H9 (cell line): ENCODE results near the gene SCGN. TPM values are rescaled to one million over a fixed set of nuclear protein-coding genes. Genes with fewer than 3 reads are reported as not detected.

ENCODE experiments used
- DNase-seq: peaks from one replicate; pipeline ENCODE4 v3.0.0-alpha.2; 2017
- H2AFZ ChIP-seq: one replicate; pipeline ENCODE4 v1.6.1; 2013; ENCODE audit warnings: mild to moderate bottlenecking, low read length, control low read depth, moderate library complexity
- H2AK5ac ChIP-seq: 2 replicates; pipeline ENCODE4 v1.6.1; 2013; ENCODE audit warnings: low read length, control low read depth, mixed read lengths; ENCODE audit not compliant: insufficient read length
- H2BK120ac ChIP-seq: one replicate; pipeline ENCODE4 v1.6.1; 2013; ENCODE audit warnings: low read depth, mild to moderate bottlenecking, low read length, control low read depth, inconsistent platforms; ENCODE audit not compliant: poor library complexity, severe bottlenecking
- H2BK12ac ChIP-seq: 2 replicates; pipeline ENCODE4 v1.6.1; 2013; ENCODE audit warnings: low read length, control low read depth, mixed read lengths, low read depth; ENCODE audit not compliant: insufficient read length
- H2BK15ac ChIP-seq: 2 replicates; pipeline ENCODE4 v1.6.1; 2013; ENCODE audit warnings: low read depth, low read length, control low read depth
- H2BK20ac ChIP-seq: one replicate; pipeline ENCODE4 v1.6.1; 2013; ENCODE audit warnings: low read depth, mild to moderate bottlenecking, low read length, control low read depth, inconsistent platforms; ENCODE audit not compliant: poor library complexity, severe bottlenecking
- H2BK5ac ChIP-seq: 2 replicates; pipeline ENCODE4 v1.6.1; 2013; ENCODE audit warnings: low read length, control low read depth, mixed read lengths; ENCODE audit not compliant: insufficient read length
- H3K14ac ChIP-seq: 2 replicates; pipeline ENCODE4 v1.6.1; 2013; ENCODE audit warnings: low read length, control low read depth; ENCODE audit not compliant: insufficient read depth
- H3K18ac ChIP-seq: 2 replicates; pipeline ENCODE4 v1.6.1; 2013; ENCODE audit warnings: low read depth, mild to moderate bottlenecking, mixed read lengths, low read length, control low read depth; ENCODE audit not compliant: insufficient read length
- H3K23ac ChIP-seq: 2 replicates; pipeline ENCODE4 v1.6.1; 2013; ENCODE audit warnings: low read length, control low read depth, mixed read lengths, low read depth; ENCODE audit not compliant: insufficient read length
- H3K23me2 ChIP-seq: 2 replicates; pipeline ENCODE4 v1.6.1; 2013; ENCODE audit warnings: low read depth, mild to moderate bottlenecking, mixed read lengths, low read length, control low read depth; ENCODE audit not compliant: insufficient read length, poor library complexity, severe bottlenecking
- H3K27ac ChIP-seq: 2 replicates; pipeline ENCODE4 v1.5.1; 2013; ENCODE audit warnings: low read length, control low read depth, mixed read lengths, low read depth; ENCODE audit not compliant: insufficient read length
- H3K27me3 ChIP-seq: 2 replicates; pipeline ENCODE4 v1.6.1; 2013; ENCODE audit warnings: low read length, control low read depth, inconsistent platforms; ENCODE audit not compliant: insufficient read depth
- H3K4ac ChIP-seq: 2 replicates; pipeline ENCODE4 v1.6.1; 2013; ENCODE audit warnings: low read depth, mild to moderate bottlenecking, control low read depth, inconsistent platforms, low read length, moderate library complexity
- H3K4me1 ChIP-seq: 2 replicates; pipeline ENCODE4 v1.6.1; 2013; ENCODE audit warnings: low read length, control low read depth, inconsistent platforms; ENCODE audit not compliant: insufficient read depth
- H3K4me2 ChIP-seq: 2 replicates; pipeline ENCODE4 v1.6.1; 2013; ENCODE audit warnings: low read length, control low read depth, mixed read lengths; ENCODE audit not compliant: insufficient read length, insufficient read depth
- H3K56ac ChIP-seq: 2 replicates; pipeline ENCODE4 v1.6.1; 2013; ENCODE audit warnings: low read depth, mild to moderate bottlenecking, mixed read lengths, low read length, control low read depth; ENCODE audit not compliant: insufficient read length
- H3K79me1 ChIP-seq: 2 replicates; pipeline ENCODE4 v1.6.1; 2013; ENCODE audit warnings: low read depth, mild to moderate bottlenecking, moderate library complexity, low read length, control low read depth, inconsistent platforms; ENCODE audit not compliant: insufficient read depth, poor library complexity, severe bottlenecking
- H3K79me2 ChIP-seq: 2 replicates; pipeline ENCODE4 v1.6.1; 2013; ENCODE audit warnings: low read length, control low read depth, inconsistent platforms; ENCODE audit not compliant: insufficient read depth
- H3K9ac ChIP-seq: 2 replicates; pipeline ENCODE4 v1.6.1; 2013; ENCODE audit warnings: low read length, control low read depth, mixed read lengths; ENCODE audit not compliant: insufficient read length; ENCODE audit errors: extremely low read depth
- H3K9me3 ChIP-seq: one replicate; pipeline ENCODE4 v1.6.1; 2013; ENCODE audit warnings: low read depth, low read length, inconsistent platforms; ENCODE audit not compliant: control insufficient read depth
- H3T11ph ChIP-seq: one replicate; pipeline ENCODE4 v1.6.1; 2013; ENCODE audit warnings: mild to moderate bottlenecking, low read length, control low read depth, inconsistent platforms
- H4K20me1 ChIP-seq: one replicate; pipeline ENCODE4 v1.6.1; 2013; ENCODE audit not compliant: control insufficient read depth, insufficient read length, insufficient read depth
- H4K5ac ChIP-seq: 2 replicates; pipeline ENCODE4 v1.6.1; 2013; ENCODE audit warnings: low read depth, mild to moderate bottlenecking, mixed read lengths, low read length, control low read depth; ENCODE audit not compliant: insufficient read length
- H4K8ac ChIP-seq: replicated peaks from 2 replicates; pipeline ENCODE4 v1.6.1; 2013; ENCODE audit warnings: low read length, control low read depth, mixed read lengths, low read depth; ENCODE audit not compliant: insufficient read length
- H4K91ac ChIP-seq: 2 replicates; pipeline ENCODE4 v1.6.1; 2013; ENCODE audit warnings: low read depth, mild to moderate bottlenecking, moderate library complexity, mixed read lengths, low read length, control low read depth; ENCODE audit not compliant: insufficient read length
- H3K27ac Mint-ChIP-seq, 3 experiments: 2 replicates in 2 of 3; 3 replicates in 1 of 3; pipeline ENCODE4 v1.8.0; 2020 to 2021; ENCODE audit warnings: mixed read lengths in 3 of 3, mild to moderate bottlenecking in 1 of 3, moderate library complexity in 1 of 3
- H3K27me3 Mint-ChIP-seq: 2 replicates; pipeline ENCODE4 v1.8.0; 2021; ENCODE audit warnings: low read depth, mild to moderate bottlenecking, moderate library complexity, mixed read lengths
- H3K36me3 Mint-ChIP-seq, 3 experiments: 2 replicates in 2 of 3; 3 replicates in 1 of 3; pipeline ENCODE4 v1.8.0; 2020 to 2021; ENCODE audit warnings: low read depth in 3 of 3, mixed read lengths in 3 of 3; ENCODE audit not compliant: insufficient read depth in 1 of 3
- H3K4me1 Mint-ChIP-seq, 2 experiments: 2 replicates each; pipeline ENCODE4 v1.8.0; 2020; ENCODE audit warnings: mixed read lengths in 2 of 2
- H3K4me3 Mint-ChIP-seq, 2 experiments: 2 replicates in 1 of 2; 3 replicates in 1 of 2; pipeline ENCODE4 v1.8.0; 2020 to 2021; ENCODE audit warnings: mild to moderate bottlenecking in 2 of 2, mixed read lengths in 2 of 2, moderate library complexity in 1 of 2
- H3K9me3 Mint-ChIP-seq, 2 experiments: 2 replicates in 1 of 2; 3 replicates in 1 of 2; pipeline ENCODE4 v1.8.0; 2020; ENCODE audit warnings: mild to moderate bottlenecking in 2 of 2, mixed read lengths in 2 of 2, moderate library complexity in 1 of 2
- WGBS: extraction: QIAGEN DNeasy Blood & Tissue Kit; methylation state at CpG from one replicate; pipeline ENCODE4 v1.1.7; 2013; ENCODE audit warnings: missing lambda C conversion rate, low lambda C conversion rate, mixed read lengths; ENCODE audit not compliant: insufficient read length; ENCODE audit errors: extremely low coverage; 5-methylcytosine and 5-hydroxymethylcytosine counted together
- total RNA-seq: library from RNA; stranded (reverse); gene quantifications from 2 replicates; pipeline ENCODE4 v1.2.1, GENCODE V29; 2021
- TF ChIP-seq, protein P1 (sequence below): fragments of 200-600 bp; sonication (generic); conservative IDR thresholded peaks from 3 replicates; pipeline ENCODE4 v1.8.0; 2021; ENCODE audit warnings: antibody characterized with exemption, mild to moderate bottlenecking

The SCGN gene
- total RNA-seq, 1 experiment from 2014 or later = not detected

DNA sequence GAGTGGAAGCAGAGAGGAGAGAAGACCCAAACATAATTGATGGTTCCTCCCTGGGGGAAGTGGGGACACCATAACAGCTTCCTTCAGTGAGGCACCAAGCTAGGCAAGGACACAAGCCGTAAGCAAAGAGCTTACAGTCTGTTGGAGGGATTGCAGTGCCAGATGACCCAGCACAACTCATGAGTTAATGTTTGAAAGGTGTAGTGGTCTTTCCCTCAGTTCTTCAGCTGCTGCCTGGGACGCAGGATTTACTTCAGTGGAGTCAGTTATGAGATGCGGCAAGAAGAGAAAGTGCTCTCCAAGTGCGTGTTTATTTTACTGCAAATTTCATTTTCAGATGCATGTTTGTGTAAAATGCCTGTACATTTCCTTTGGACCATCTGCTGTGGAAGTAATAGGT is 63.8 kb downstream of the SCGN start:
- no peaks in the 10 kb centered on the region for H3K79me1 ChIP-seq
- no peak overlapping the region for H3K4me3 Mint-ChIP-seq
- no peak overlapping the region for H4K8ac ChIP-seq
- H3K23ac ChIP-seq = no peak overlapping the region
- no peaks in the 10 kb centered on the region for H3K27me3 Mint-ChIP-seq
- H3K9me3 ChIP-seq = no peaks in the 10 kb centered on the region
- no peak overlapping the region for H3K9ac ChIP-seq
- H2BK12ac ChIP-seq = no peak overlapping the region
- no peak overlapping the region for H3T11ph ChIP-seq
- no peaks in the 10 kb centered on the region for H3K27me3 ChIP-seq
- TF ChIP-seq, protein P1, sequence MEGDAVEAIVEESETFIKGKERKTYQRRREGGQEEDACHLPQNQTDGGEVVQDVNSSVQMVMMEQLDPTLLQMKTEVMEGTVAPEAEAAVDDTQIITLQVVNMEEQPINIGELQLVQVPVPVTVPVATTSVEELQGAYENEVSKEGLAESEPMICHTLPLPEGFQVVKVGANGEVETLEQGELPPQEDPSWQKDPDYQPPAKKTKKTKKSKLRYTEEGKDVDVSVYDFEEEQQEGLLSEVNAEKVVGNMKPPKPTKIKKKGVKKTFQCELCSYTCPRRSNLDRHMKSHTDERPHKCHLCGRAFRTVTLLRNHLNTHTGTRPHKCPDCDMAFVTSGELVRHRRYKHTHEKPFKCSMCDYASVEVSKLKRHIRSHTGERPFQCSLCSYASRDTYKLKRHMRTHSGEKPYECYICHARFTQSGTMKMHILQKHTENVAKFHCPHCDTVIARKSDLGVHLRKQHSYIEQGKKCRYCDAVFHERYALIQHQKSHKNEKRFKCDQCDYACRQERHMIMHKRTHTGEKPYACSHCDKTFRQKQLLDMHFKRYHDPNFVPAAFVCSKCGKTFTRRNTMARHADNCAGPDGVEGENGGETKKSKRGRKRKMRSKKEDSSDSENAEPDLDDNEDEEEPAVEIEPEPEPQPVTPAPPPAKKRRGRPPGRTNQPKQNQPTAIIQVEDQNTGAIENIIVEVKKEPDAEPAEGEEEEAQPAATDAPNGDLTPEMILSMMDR = no peak
- no peak overlapping the region for H3K14ac ChIP-seq
- H3K23me2 ChIP-seq = no peaks in the 10 kb centered on the region
- H3K56ac ChIP-seq = no peak overlapping the region
- H2BK15ac ChIP-seq = no peak overlapping the region
- H3K27ac Mint-ChIP-seq = no peak overlapping the region
- H2BK5ac ChIP-seq = no peak overlapping the region
- DNase-seq = no peak
- H4K5ac ChIP-seq = no peak overlapping the region
- H2AK5ac ChIP-seq = no peak overlapping the region
- H3K4me2 ChIP-seq = no peak overlapping the region
- H3K36me3 Mint-ChIP-seq = no peaks in the 10 kb centered on the region
- no peaks in the 10 kb centered on the region for H3K79me2 ChIP-seq
- no peak overlapping the region for H3K27ac ChIP-seq
- H2AFZ ChIP-seq = no peak overlapping the region
- no peaks in the 10 kb centered on the region for H3K4me1 ChIP-seq
- H2BK20ac ChIP-seq = no peak overlapping the region
- H2BK120ac ChIP-seq = no peak overlapping the region
- H3K9me3 Mint-ChIP-seq = no peaks in the 10 kb centered on the region
- WGBS = no CpG with 5 or more reads among the region's 4 CpGs
- peaks cover 3 to 6% of the 10 kb centered on the region in 2 experiments; a peak in 3 of 4 replicates for H3K4me1 Mint-ChIP-seq
- H4K91ac ChIP-seq = no peak overlapping the region
- H3K18ac ChIP-seq = no peak overlapping the region
- H3K4ac ChIP-seq = no peak overlapping the region
- H4K20me1 ChIP-seq = no peaks in the 10 kb centered on the region
